GM23338 (cell line): ENCODE results near the gene ADAM15. TPM values are rescaled to one million over a fixed set of nuclear protein-coding genes. Genes with fewer than 3 reads are reported as not detected.

Experiments used
- ATAC-seq: fragments of 200-7000 bp; cut with Tn5 transposase; 3 replicates; pipeline ENCODE4 v1.9.1; 2020
- DNase-seq: peaks from one replicate; pipeline ENCODE4 v3.0.0-alpha.2; 2015; ENCODE audit warnings: low spot score
- H2AFZ ChIP-seq: fragments of 200-600 bp; sonication (generic); 2 replicates; pipeline ENCODE4 v1.8.0; 2016; ENCODE audit warnings: antibody characterized with exemption, mild to moderate bottlenecking, moderate library complexity
- H3F3A ChIP-seq: fragments of 200-600 bp; sonication (generic); replicated peaks from 2 replicates; pipeline ENCODE4 v1.8.0; 2017; ENCODE audit warnings: antibody characterized with exemption, mixed run types, low read depth
- H3K27ac ChIP-seq: fragments of 200-600 bp; sonication (generic); 2 replicates; pipeline ENCODE4 v1.6.1; 2016; ENCODE audit warnings: low read depth
- H3K27me3 ChIP-seq: fragments of 200-600 bp; sonication (generic); 2 replicates; pipeline ENCODE4 v1.8.0; 2016; ENCODE audit warnings: mild to moderate bottlenecking, mixed run types, moderate library complexity; ENCODE audit not compliant: insufficient read depth
- H3K36me3 ChIP-seq: fragments of 200-600 bp; sonication (generic); 2 replicates; pipeline ENCODE4 v1.8.0; 2016; ENCODE audit warnings: mild to moderate bottlenecking; ENCODE audit not compliant: insufficient read depth
- H3K4me1 ChIP-seq: fragments of 200-600 bp; sonication (generic); 2 replicates; pipeline ENCODE4 v1.8.0; 2016; ENCODE audit warnings: mild to moderate bottlenecking, moderate library complexity; ENCODE audit not compliant: insufficient read depth
- H3K4me2 ChIP-seq: fragments of 200-600 bp; sonication (generic); 2 replicates; pipeline ENCODE4 v1.7.1; 2017; ENCODE audit warnings: mixed run types
- H3K4me3 ChIP-seq: fragments of 200-600 bp; sonication (generic); 2 replicates; pipeline ENCODE4 v1.6.1; 2016; ENCODE audit warnings: mixed run types
- H3K79me2 ChIP-seq: fragments of 200-600 bp; sonication (generic); replicated peaks from 2 replicates; pipeline ENCODE4 v1.8.0; 2017; ENCODE audit warnings: mild to moderate bottlenecking; ENCODE audit not compliant: insufficient read depth
- H3K9me2 ChIP-seq: fragments of 200-600 bp; sonication (generic); 2 replicates; pipeline ENCODE4 v1.8.0; 2017; ENCODE audit not compliant: insufficient read depth
- H4K20me1 ChIP-seq: fragments of 200-600 bp; sonication (generic); replicated peaks from 2 replicates; pipeline ENCODE4 v1.8.0; 2017; ENCODE audit warnings: mild to moderate bottlenecking; ENCODE audit not compliant: insufficient read depth
- H3K27ac Mint-ChIP-seq: 2 replicates; pipeline ENCODE4 v1.8.0; 2020; ENCODE audit warnings: inconsistent platforms, mild to moderate bottlenecking, moderate library complexity, mixed read lengths
- H3K27me3 Mint-ChIP-seq: 3 replicates; pipeline ENCODE4 v1.8.0; 2022; ENCODE audit warnings: low read depth, mild to moderate bottlenecking, moderate library complexity, mixed read lengths, inconsistent platforms; ENCODE audit not compliant: insufficient read depth, poor library complexity
- H3K36me3 Mint-ChIP-seq: 3 replicates; pipeline ENCODE4 v1.8.0; 2021; ENCODE audit warnings: low read depth, mild to moderate bottlenecking, inconsistent platforms, moderate library complexity, mixed read lengths
- H3K4me1 Mint-ChIP-seq: 3 replicates; pipeline ENCODE4 v1.8.0; 2020; ENCODE audit warnings: mild to moderate bottlenecking, inconsistent platforms, mixed read lengths
- H3K4me3 Mint-ChIP-seq: 3 replicates; pipeline ENCODE4 v1.8.0; 2021; ENCODE audit warnings: moderate library complexity, mild to moderate bottlenecking, inconsistent platforms, mixed read lengths
- H3K9me3 Mint-ChIP-seq: 3 replicates; pipeline ENCODE4 v1.8.0; 2020; ENCODE audit warnings: moderate library complexity, mild to moderate bottlenecking, inconsistent platforms, mixed read lengths
- CREB1 ChIP-seq: fragments of 250-450 bp; sonication (Bioruptor Pico); IDR thresholded peaks from 2 replicates; pipeline ENCODE4 v1.5.0; 2020; ENCODE audit warnings: low read depth, mild to moderate bottlenecking, moderate library complexity
- CTCF ChIP-seq, 2 experiments: fragments of 200-600 bp in 1 of 2; sonication (generic) in 1 of 2; conservative IDR thresholded peaks; 2 replicates each; pipeline versions ENCODE4 v1.5.1 to v1.6.1; 2016 to 2017; ENCODE audit warnings: antibody characterized with exemption in 2 of 2, low read depth in 2 of 2, mild to moderate bottlenecking in 2 of 2, moderate library complexity in 1 of 2
- EZH2phosphoT487 ChIP-seq: fragments of 200-600 bp; sonication (generic); IDR thresholded peaks from one replicate; pipeline ENCODE4 v1.8.1; 2018; ENCODE audit warnings: antibody characterized with exemption; ENCODE audit not compliant: unreplicated experiment
- NANOG ChIP-seq: IDR thresholded peaks from 2 replicates; pipeline ENCODE4 v1.6.1; 2016; ENCODE audit warnings: antibody characterized with exemption, borderline replicate concordance
- POLR2AphosphoS5 ChIP-seq: IDR thresholded peaks from 2 replicates; pipeline ENCODE4 v1.6.1; 2016; ENCODE audit warnings: antibody characterized with exemption, low read depth
- REST ChIP-seq: IDR thresholded peaks from one replicate; pipeline ENCODE4 v1.6.1; 2018; ENCODE audit warnings: antibody characterized with exemption; ENCODE audit not compliant: unreplicated experiment
- ZNF331 ChIP-seq: fragments of 250-450 bp; sonication (Bioruptor Pico); IDR thresholded peaks from 2 replicates; pipeline ENCODE4 v1.5.0; 2020; ENCODE audit warnings: low read depth, mild to moderate bottlenecking, moderate library complexity
- long read RNA-seq: library from polyadenylated mRNA; unstranded; transcript quantifications from one replicate; pipeline ENCODE4 v2.0.0, GENCODE V29; 2020; ENCODE audit not compliant: unreplicated experiment
- polyA plus RNA-seq: library from polyadenylated mRNA; unstranded; fragments of >200 nt; fragmentation: Nextera tagmentation; extraction: Ambion mirVana; gene quantifications from 2 replicates; pipeline ENCODE4 v1.2.1, GENCODE V29; 2016
- total RNA-seq: library from RNA; depleted of rRNA; stranded (reverse); fragments of >200 nt; shearing (Covaris generic); gene quantifications from 2 replicates; pipeline ENCODE4 v1.2.3, GENCODE V29; 2014; rRNA removed
- TF ChIP-seq, protein P1 (sequence below): IDR thresholded peaks from 2 replicates; pipeline ENCODE4 v1.6.1; 2016; ENCODE audit warnings: antibody characterized with exemption

Gene ADAM15
- total RNA-seq (25.9 and 31.1 TPM in 2 replicates), polyA plus RNA-seq (24.2 and 25.9 TPM in 2 replicates)
- long read RNA-seq, partial matches to known transcripts: 2 of 7 reads
- long read RNA-seq, other reads (novel, unspliced or antisense): 2 of 7 reads

DNA sequence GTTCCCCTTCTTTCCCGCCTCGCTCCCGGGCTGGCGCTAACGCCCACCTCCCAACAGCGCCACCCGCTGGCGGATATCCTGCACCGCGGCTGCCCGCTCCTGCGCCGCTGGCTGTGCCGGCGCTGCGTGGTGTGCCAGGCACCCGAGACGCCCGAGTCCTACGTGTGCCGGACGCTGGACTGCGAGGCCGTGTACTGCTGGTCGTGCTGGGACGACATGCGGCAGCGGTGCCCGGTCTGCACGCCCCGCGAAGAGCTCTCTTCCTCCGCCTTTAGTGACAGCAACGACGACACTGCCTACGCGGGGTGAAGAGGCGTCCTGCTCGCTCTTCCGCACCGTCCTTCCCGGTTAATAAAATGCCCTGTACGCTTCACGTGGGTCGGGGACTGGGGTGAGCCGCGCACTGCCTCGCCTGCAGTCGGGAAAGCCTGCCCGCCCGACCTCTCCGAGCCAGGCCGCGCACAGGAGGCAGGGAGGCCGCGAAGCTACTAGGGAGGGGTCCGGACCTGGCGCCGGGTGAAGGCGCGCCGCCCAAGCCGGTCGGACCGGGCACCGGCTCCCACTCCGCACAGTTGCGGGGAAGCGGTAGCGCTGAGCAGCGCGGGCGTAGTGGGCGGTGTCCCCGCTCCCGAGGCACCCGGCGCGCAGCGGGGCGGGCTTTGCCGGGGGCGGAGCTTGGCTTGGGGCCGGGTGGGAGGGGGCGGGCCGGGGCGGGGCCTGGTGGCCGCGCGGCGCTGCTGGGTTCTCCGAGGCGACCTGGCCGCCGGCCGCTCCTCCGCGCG lies at the start of gene ADAM15:
Gene ADAM15, plus strand, starts transcription at position 757 of the 782 bp plus-strand sequence. CDS start 71 bp downstream, outside the sequence.
- peak within 1 kb of the TSS; percentile 98 for H3K4me2 ChIP-seq
- no peaks in the 10 kb centered on the region for H3K36me3 ChIP-seq
- peaks cover 24% of the 10 kb centered on the region for H3K27me3 ChIP-seq
- DNase-seq (peak; percentile 93), ATAC-seq (peak; percentile 76)
- no peaks in the 10 kb centered on the region for H3K79me2 ChIP-seq
- H3K27me3 Mint-ChIP-seq: peaks cover 32% of the 10 kb centered on the region
- peaks cover 12% of the 10 kb centered on the region; the same call in 1 of the 2 replicates for H3F3A ChIP-seq
- no peaks in the 10 kb centered on the region; the same call in 2 of the 3 replicates for H3K36me3 Mint-ChIP-seq
- H3K4me1 Mint-ChIP-seq: peaks cover 45% of the 10 kb centered on the region
- H4K20me1 ChIP-seq: peaks cover 3% of the 10 kb centered on the region; the same call in 1 of the 2 replicates
- peak within 1 kb of the TSS; percentile 90 for H3K4me3 ChIP-seq
- peak; percentile 43; the same call in 1 of the 2 replicates for TF ChIP-seq CREB1 (CRISPR knock-in tag)
- TF ChIP-seq, protein P1, sequence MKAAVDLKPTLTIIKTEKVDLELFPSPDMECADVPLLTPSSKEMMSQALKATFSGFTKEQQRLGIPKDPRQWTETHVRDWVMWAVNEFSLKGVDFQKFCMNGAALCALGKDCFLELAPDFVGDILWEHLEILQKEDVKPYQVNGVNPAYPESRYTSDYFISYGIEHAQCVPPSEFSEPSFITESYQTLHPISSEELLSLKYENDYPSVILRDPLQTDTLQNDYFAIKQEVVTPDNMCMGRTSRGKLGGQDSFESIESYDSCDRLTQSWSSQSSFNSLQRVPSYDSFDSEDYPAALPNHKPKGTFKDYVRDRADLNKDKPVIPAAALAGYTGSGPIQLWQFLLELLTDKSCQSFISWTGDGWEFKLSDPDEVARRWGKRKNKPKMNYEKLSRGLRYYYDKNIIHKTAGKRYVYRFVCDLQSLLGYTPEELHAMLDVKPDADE: no peak
- peak; percentile 81 to 94 for TF ChIP-seq CTCF (conservative IDR thresholded peaks at IDR 0.05; ENCODE audit: low read depth in 2 of 2)
- no peaks in the 10 kb centered on the region; the same call in 2 of the 3 replicates for H3K9me3 Mint-ChIP-seq
- peak within 1 kb of the TSS; percentile 82 for H3K4me3 Mint-ChIP-seq
- no peaks in the 10 kb centered on the region for H3K9me2 ChIP-seq
- peaks cover 18% of the 10 kb centered on the region; the same call in 1 of the 2 replicates for H3K4me1 ChIP-seq
- peak within 1 kb of the TSS; percentile 97 for H2AFZ ChIP-seq
- H3K27ac ChIP-seq: no peak within 1 kb of the TSS
- H3K27ac Mint-ChIP-seq: no peak within 1 kb of the TSS

- peak overlapping the region; percentile 90 for H3K4me3 ChIP-seq
- H3K4me1 Mint-ChIP-seq: peaks cover 34% of the 10 kb centered on the region
- H3K27ac Mint-ChIP-seq: peak overlapping the region; percentile 72; the same call in 1 of the 2 replicates
- no peaks in the 10 kb centered on the region for H3K27me3 ChIP-seq
- ATAC-seq: peak; percentile 2; the same call in 2 of the 3 replicates
- H3K27me3 Mint-ChIP-seq: peaks cover 21% of the 10 kb centered on the region
- H3K36me3 Mint-ChIP-seq: peaks cover 2% of the 10 kb centered on the region; the same call in 1 of the 3 replicates
- H3K4me1 ChIP-seq: peaks cover 18% of the 10 kb centered on the region
- peak overlapping the region; percentile 79 for H3K4me3 Mint-ChIP-seq
- H2AFZ ChIP-seq: no peak overlapping the region
- peaks cover 23% of the 10 kb centered on the region for H3K79me2 ChIP-seq
- no peak for DNase-seq
- no peaks in the 10 kb centered on the region for H4K20me1 ChIP-seq
- H3K27ac ChIP-seq: peak overlapping the region; percentile 95
- no peaks in the 10 kb centered on the region for H3K9me2 ChIP-seq
- no peaks in the 10 kb centered on the region for H3K9me3 Mint-ChIP-seq
- peak overlapping the region; percentile 90 for H3K4me2 ChIP-seq
- peaks cover 16% of the 10 kb centered on the region for H3F3A ChIP-seq
- H3K36me3 ChIP-seq: no peaks in the 10 kb centered on the region
- TF ChIP-seq ZNF331 (CRISPR knock-in tag) (no peak), CTCF (conservative IDR thresholded peaks at IDR 0.05; ENCODE audit: low read depth in 2 of 2) (no peak), POLR2AphosphoS5 (no peak), EZH2phosphoT487 (no peak), NANOG (no peak), CREB1 (CRISPR knock-in tag) (no peak), REST (no peak)
These were observed 49.8 kb upstream of the ADAM15 start for GRCh38 chr1:155001425-155001674.
